GM12864 (cell line): ENCODE measurements around the gene OGDHL.

Experiments used
- DNase-seq: peaks from one replicate; pipeline ENCODE4 v3.0.0-alpha.2; 2011; ENCODE audit warnings: low read depth
- H3K4me3 ChIP-seq: 2 replicates; pipeline ENCODE4 v1.5.1; 2011; ENCODE audit warnings: mild to moderate bottlenecking, low read depth, low read length, control low read depth
- TF ChIP-seq, protein P1 (sequence below): IDR thresholded peaks from 2 replicates; pipeline ENCODE4 v1.5.1; 2011; ENCODE audit warnings: low read depth, mild to moderate bottlenecking, moderate library complexity, low read length, control low read depth, inconsistent platforms; ENCODE audit errors: missing control alignments

The OGDHL gene

GRCh38 chr10:49744924-49745605 is 17.1 kb downstream of the OGDHL start:
- H3K4me3 ChIP-seq, result no peak overlapping the region
- TF ChIP-seq, protein P1, sequence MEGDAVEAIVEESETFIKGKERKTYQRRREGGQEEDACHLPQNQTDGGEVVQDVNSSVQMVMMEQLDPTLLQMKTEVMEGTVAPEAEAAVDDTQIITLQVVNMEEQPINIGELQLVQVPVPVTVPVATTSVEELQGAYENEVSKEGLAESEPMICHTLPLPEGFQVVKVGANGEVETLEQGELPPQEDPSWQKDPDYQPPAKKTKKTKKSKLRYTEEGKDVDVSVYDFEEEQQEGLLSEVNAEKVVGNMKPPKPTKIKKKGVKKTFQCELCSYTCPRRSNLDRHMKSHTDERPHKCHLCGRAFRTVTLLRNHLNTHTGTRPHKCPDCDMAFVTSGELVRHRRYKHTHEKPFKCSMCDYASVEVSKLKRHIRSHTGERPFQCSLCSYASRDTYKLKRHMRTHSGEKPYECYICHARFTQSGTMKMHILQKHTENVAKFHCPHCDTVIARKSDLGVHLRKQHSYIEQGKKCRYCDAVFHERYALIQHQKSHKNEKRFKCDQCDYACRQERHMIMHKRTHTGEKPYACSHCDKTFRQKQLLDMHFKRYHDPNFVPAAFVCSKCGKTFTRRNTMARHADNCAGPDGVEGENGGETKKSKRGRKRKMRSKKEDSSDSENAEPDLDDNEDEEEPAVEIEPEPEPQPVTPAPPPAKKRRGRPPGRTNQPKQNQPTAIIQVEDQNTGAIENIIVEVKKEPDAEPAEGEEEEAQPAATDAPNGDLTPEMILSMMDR, result peak; percentile 29
- no peak for DNase-seq

DNA sequence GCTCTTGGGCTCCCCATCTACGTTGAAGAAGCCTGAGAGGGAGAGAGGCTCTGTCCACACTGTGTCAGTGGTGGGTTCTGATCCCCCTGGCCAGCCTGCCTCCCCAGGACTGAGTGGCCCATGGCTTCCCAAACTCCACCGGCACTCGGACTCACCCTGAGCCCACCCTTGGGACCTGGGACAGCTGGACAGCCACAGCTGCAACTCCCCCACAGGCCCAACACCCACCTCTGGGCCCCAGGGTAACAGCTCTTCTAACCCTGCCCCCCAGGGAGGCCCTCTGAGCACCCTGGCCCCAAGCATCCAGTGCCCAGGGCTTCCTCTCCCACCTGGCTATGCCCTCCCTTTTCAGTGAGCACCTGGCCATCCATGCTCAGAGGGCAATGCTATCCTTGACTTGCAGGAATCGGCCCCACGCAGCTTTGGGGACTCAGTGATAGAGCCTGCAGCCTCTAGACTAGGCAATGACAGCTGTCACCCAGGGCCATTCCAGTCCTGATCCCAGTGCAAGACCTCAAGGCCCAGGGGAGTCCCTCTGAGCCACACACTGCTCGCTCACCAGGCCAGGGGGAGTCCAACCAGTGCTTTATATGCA is 17.9 kb downstream of the OGDHL start:
- no peak overlapping the region for H3K4me3 ChIP-seq
- no peak for DNase-seq
- TF ChIP-seq, protein P1, result no peak

DNA sequence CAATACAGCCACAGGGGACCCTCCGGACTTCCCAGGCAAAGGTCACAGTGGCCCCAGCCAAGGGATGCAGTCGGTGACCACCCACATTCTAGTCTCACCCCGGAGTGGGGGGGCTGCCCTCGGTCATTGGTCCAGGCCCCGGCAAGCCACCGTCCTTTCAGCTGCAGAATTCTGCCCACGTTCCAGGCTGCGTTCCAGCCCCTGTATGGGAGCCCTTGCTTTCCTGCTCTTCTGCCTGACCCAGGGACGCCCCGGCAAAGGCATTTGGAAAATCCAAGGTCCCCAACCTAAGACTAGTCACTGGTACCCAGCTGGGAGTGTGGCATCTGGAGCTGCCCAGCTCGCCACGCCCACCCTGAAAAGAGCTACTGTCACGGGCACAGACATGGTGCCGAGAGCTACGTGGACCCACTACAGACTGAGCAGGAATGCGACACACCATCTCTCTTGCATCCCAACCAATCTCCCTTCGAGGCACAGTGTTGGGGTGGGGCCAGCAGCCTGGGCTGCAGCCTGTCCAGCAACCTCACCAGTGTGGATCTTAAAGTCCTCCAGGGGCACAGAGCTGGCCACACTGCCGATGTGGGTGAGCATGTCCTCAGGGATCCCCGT is 18.6 kb downstream of the OGDHL start:
- no peak overlapping the region for H3K4me3 ChIP-seq
- TF ChIP-seq, protein P1, result no peak
- DNase-seq, result no peak

- DNase-seq, result no peak
- TF ChIP-seq, protein P1, result no peak
Measured at GRCh38 chr10:49742683-49743463, 19.2 kb downstream of the OGDHL start.

DNA sequence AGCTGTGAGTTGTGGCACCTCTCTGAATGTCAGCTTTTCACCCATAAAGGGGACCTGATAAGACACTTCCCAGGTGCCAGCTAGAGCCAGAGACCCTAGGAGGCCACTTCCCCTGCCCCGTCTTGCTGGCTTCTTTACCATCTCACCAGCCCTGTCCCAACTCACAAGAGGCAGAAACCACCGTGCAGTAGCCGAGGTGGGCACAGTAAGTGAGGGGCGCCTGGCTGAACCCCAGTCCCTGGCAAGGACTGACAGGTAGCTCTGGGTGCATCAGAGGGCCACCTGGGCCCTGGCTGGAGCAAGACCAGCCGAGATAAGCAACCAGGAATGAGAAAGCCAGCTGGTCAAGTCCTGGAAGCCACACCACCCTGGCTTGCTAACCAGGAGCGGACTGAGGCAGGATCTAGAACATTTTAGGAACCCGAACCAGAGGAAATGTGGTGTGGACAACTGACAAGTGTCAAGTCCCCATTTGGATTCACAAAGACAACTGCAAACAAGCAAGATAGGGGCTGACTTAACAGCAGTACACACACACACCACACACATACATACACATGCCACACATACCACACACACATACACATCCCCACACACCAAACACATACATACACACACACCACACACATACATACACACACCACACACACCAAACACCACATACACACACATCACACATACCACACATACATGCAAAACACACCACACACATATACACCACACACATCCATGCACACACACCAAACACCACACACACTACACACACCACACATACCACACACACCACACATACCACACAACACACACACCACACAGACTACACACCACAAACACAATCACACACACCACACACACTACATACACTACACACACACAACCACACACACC is 20.8 kb downstream of the OGDHL start:
- no peak overlapping the region for H3K4me3 ChIP-seq
- DNase-seq, result no peak
- TF ChIP-seq, protein P1, result no peak

More at GRCh38 chr10:49742683-49743463, 19.2 kb downstream of the OGDHL start:
- H3K4me3 ChIP-seq, result no peak overlapping the region

DNA sequence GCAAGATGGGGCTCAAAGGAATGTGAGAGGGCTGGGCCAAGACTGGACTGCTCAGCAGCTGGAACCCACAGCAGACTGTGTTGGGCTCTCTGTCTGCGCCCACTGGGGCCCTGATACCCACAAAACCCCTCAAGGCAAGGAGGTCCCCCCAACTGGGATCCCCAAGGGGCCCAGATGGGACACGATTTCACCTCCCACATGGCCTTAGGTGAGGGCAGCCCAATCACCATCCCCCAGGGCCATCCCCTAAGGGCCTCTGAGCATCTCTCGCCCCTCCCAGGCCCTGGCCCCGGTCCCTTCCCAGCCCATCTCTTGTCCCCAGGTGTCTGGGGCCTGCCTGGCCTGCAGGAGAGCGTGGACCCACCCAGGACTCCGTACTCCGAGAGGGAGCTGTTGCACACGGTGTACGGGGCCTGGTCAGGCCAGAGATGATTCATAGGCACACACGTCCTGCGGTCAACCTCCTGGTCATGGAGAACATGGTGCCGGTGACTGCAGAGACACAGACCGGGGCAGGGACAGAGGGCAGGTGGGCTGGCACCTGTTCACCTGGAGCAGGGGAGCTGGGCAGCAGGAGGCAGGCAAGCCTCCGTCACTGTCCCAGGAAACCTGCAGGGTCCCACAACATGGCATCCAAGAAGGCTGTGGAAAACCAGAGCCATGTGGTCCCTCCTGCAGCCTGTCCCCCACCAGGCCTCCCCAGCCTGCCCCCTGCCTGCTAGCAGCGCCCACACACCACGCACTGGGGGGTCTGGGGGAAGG is 21.6 kb downstream of the OGDHL start:
- DNase-seq, result no peak
- H3K4me3 ChIP-seq, result no peak overlapping the region
- TF ChIP-seq, protein P1, result no peak
